Measurements from ENCODE around the gene OSBPL10. TPM values are rescaled to one million over a fixed set of nuclear protein-coding genes. Genes with fewer than 3 reads are reported as not detected.
"Not testable (repeated sequence)": the region's sequence is repeated elsewhere in the genome, so short reads cannot be mapped to it uniquely, and the experiment has no call there.

OSBPL10 gene
- total RNA-seq, 1 donor from 2014 or later = 52.7 TPM

GRCh38 chr3:31999907-32000439, 18.9 kb upstream of the OSBPL10 start:
- H2AFZ ChIP-seq (ENCODE audit: low read depth, low read length) = no peak overlapping the region
- no peak overlapping the region for H3K27ac Mint-ChIP-seq (ENCODE audit: unreplicated experiment)
- no peak for FAIRE-seq

DNA sequence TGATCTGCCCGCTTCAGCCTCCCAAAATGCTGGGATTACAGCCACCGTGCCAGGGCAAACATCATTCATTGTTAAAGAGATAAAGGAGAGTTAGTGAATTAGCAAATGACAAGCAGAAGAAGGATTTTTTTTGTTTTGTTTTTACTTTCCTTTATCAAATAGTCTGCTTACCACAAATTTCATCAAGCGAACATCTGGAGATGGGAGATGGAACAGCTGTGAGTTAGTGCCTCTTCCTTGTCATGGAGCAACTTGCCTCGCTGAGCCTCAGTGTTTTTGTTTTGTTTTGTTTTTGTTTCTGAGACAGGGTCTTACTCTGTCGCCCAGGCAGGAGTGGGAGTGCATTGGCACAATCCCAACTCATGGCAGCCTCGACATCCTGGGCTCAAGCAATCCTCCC, 16.4 kb upstream of the OSBPL10 start:
- H3K27me3 Mint-ChIP-seq (ENCODE audit: low read depth, unreplicated experiment) = no peaks in the 10 kb centered on the region
- Histone ChIP-seq H3K27ac (ENCODE audit: low read depth, low read length) (no peak overlapping the region), H4K20me1 (ENCODE audit: insufficient read depth, low read length) (no peaks in the 10 kb centered on the region), H3K36me3 (ENCODE audit: insufficient read depth, low read length) (no peaks in the 10 kb centered on the region), H2AFZ (ENCODE audit: low read depth, low read length) (no peak overlapping the region), H3K79me2 (ENCODE audit: insufficient read depth, low read length) (no peaks in the 10 kb centered on the region), H3K4me1 (ENCODE audit: insufficient read depth, low read length) (peaks cover 7% of the 10 kb centered on the region), H3K4me2 (ENCODE audit: low read length) (no peak overlapping the region), H3K9me3 (ENCODE audit: insufficient read depth, low read depth, low read length) (peaks cover 1% of the 10 kb centered on the region), H3K9ac (ENCODE audit: low read length) (no peak overlapping the region), H3K27me3 (ENCODE audit: insufficient read depth, low read length) (no peaks in the 10 kb centered on the region), H3K4me3 (ENCODE audit: insufficient read depth, low read depth, low read length) (no peak overlapping the region)
- H3K36me3 Mint-ChIP-seq (ENCODE audit: low read depth, unreplicated experiment) = peaks cover 15% of the 10 kb centered on the region
- H3K9me3 Mint-ChIP-seq (ENCODE audit: unreplicated experiment) = peaks cover 27% of the 10 kb centered on the region
- H3K4me1 Mint-ChIP-seq (ENCODE audit: low read depth, unreplicated experiment) = peaks cover 6% of the 10 kb centered on the region
- H3K27ac Mint-ChIP-seq (ENCODE audit: unreplicated experiment) = no peak overlapping the region
- TF ChIP-seq EZH2 (IDR thresholded peaks at IDR 0.05; ENCODE audit: insufficient read depth, low read length) = no peak
- no peak for TF ChIP-seq CTCF (IDR thresholded peaks at IDR 0.05; ENCODE audit: insufficient read depth, low read depth, low read length)
- no peak for FAIRE-seq
- DNase-seq (ENCODE audit: low read depth) = no peak
- no peak overlapping the region for H3K4me3 Mint-ChIP-seq (ENCODE audit: unreplicated experiment)

More at GRCh38 chr3:31999907-32000439, 18.9 kb upstream of the OSBPL10 start:
- peaks cover 16% of the 10 kb centered on the region for H3K4me1 Mint-ChIP-seq (ENCODE audit: low read depth, unreplicated experiment)
- no peak for TF ChIP-seq EZH2 (IDR thresholded peaks at IDR 0.05; ENCODE audit: insufficient read depth, low read length)
- no peak for TF ChIP-seq CTCF (IDR thresholded peaks at IDR 0.05; ENCODE audit: insufficient read depth, low read depth, low read length)
- Histone ChIP-seq H3K27me3 (ENCODE audit: insufficient read depth, low read length) (peaks cover 2% of the 10 kb centered on the region), H3K4me2 (ENCODE audit: low read length) (no peak overlapping the region), H3K9ac (ENCODE audit: low read length) (no peak overlapping the region), H3K79me2 (ENCODE audit: insufficient read depth, low read length) (no peaks in the 10 kb centered on the region), H3K4me3 (ENCODE audit: insufficient read depth, low read depth, low read length) (no peak overlapping the region), H4K20me1 (ENCODE audit: insufficient read depth, low read length) (no peaks in the 10 kb centered on the region), H3K36me3 (ENCODE audit: insufficient read depth, low read length) (no peaks in the 10 kb centered on the region), H3K4me1 (ENCODE audit: insufficient read depth, low read length) (peaks cover 16% of the 10 kb centered on the region), H3K9me3 (ENCODE audit: insufficient read depth, low read depth, low read length) (no peaks in the 10 kb centered on the region), H3K27ac (ENCODE audit: low read depth, low read length) (no peak overlapping the region)
- peaks cover 15% of the 10 kb centered on the region for H3K9me3 Mint-ChIP-seq (ENCODE audit: unreplicated experiment)
- H3K36me3 Mint-ChIP-seq (ENCODE audit: low read depth, unreplicated experiment) = peaks cover 8% of the 10 kb centered on the region
- no peak overlapping the region for H3K4me3 Mint-ChIP-seq (ENCODE audit: unreplicated experiment)
- no peaks in the 10 kb centered on the region for H3K27me3 Mint-ChIP-seq (ENCODE audit: low read depth, unreplicated experiment)
- no peak for DNase-seq (ENCODE audit: low read depth)

DNA sequence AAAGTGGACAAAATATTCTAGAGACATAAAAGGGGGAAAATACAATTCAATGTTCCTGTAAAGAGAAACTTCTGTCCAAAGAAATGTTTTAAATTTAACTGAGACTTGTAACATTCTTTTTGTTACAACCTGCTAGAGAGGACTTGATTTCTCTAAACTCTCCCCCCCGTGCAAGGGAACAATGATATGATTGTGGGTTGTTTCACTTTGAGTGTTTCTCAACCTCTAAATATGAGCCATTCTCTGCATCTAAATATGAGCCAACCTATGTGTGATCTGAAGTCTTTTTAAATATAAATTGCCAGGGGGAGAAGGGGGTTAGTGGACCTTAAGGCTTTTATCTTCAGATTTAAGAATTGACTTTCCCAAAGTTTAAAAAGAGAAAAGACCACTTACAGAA, 15.1 kb upstream of the OSBPL10 start:
- H3K9me3 ChIP-seq (ENCODE audit: insufficient read depth, low read depth, low read length) = peaks cover 5% of the 10 kb centered on the region
- no peaks in the 10 kb centered on the region for H3K27me3 ChIP-seq (ENCODE audit: insufficient read depth, low read length)
- no peaks in the 10 kb centered on the region for H3K4me1 ChIP-seq (ENCODE audit: insufficient read depth, low read length)
- TF ChIP-seq EZH2 (IDR thresholded peaks at IDR 0.05; ENCODE audit: insufficient read depth, low read length) = no peak
- no peak for TF ChIP-seq CTCF (IDR thresholded peaks at IDR 0.05; ENCODE audit: insufficient read depth, low read depth, low read length)
- DNase-seq (ENCODE audit: low read depth) (no peak), FAIRE-seq (no peak)
- peaks cover 1% of the 10 kb centered on the region for H3K4me1 Mint-ChIP-seq (ENCODE audit: low read depth, unreplicated experiment)
- no peak overlapping the region for H3K27ac ChIP-seq (ENCODE audit: low read depth, low read length)
- H3K27ac Mint-ChIP-seq (ENCODE audit: unreplicated experiment) = no peak overlapping the region
- H3K4me2 ChIP-seq (ENCODE audit: low read length) = no peak overlapping the region
- no peak overlapping the region for H3K4me3 ChIP-seq (ENCODE audit: insufficient read depth, low read depth, low read length)
- no peaks in the 10 kb centered on the region for H4K20me1 ChIP-seq (ENCODE audit: insufficient read depth, low read length)
- H3K27me3 Mint-ChIP-seq (ENCODE audit: low read depth, unreplicated experiment) = no peaks in the 10 kb centered on the region
- H3K9me3 Mint-ChIP-seq (ENCODE audit: unreplicated experiment) = peaks cover 33% of the 10 kb centered on the region
- H3K9ac ChIP-seq (ENCODE audit: low read length) = no peak overlapping the region
- H3K79me2 ChIP-seq (ENCODE audit: insufficient read depth, low read length) = no peaks in the 10 kb centered on the region
- H3K4me3 Mint-ChIP-seq (ENCODE audit: unreplicated experiment) = no peak overlapping the region
- no peaks in the 10 kb centered on the region for H3K36me3 ChIP-seq (ENCODE audit: insufficient read depth, low read length)
- no peak overlapping the region for H2AFZ ChIP-seq (ENCODE audit: low read depth, low read length)
- peaks cover 15% of the 10 kb centered on the region for H3K36me3 Mint-ChIP-seq (ENCODE audit: low read depth, unreplicated experiment)

- H3K36me3 Mint-ChIP-seq (ENCODE audit: low read depth, unreplicated experiment); DNase-seq (ENCODE audit: low read depth); H3K4me2 ChIP-seq (ENCODE audit: low read length); H2AFZ ChIP-seq (ENCODE audit: low read depth, low read length); H3K27ac ChIP-seq (ENCODE audit: low read depth, low read length); H3K4me1 ChIP-seq (ENCODE audit: insufficient read depth, low read length); FAIRE-seq; H3K4me1 Mint-ChIP-seq (ENCODE audit: low read depth, unreplicated experiment); H3K27ac Mint-ChIP-seq (ENCODE audit: unreplicated experiment); H3K79me2 ChIP-seq (ENCODE audit: insufficient read depth, low read length); H3K9ac ChIP-seq (ENCODE audit: low read length); H3K4me3 ChIP-seq (ENCODE audit: insufficient read depth, low read depth, low read length); H4K20me1 ChIP-seq (ENCODE audit: insufficient read depth, low read length); H3K27me3 Mint-ChIP-seq (ENCODE audit: low read depth, unreplicated experiment); H3K36me3 ChIP-seq (ENCODE audit: insufficient read depth, low read length); H3K4me3 Mint-ChIP-seq (ENCODE audit: unreplicated experiment); H3K27me3 ChIP-seq (ENCODE audit: insufficient read depth, low read length): not testable (repeated sequence)
- peaks cover 14% of the 10 kb centered on the region for H3K9me3 ChIP-seq (ENCODE audit: insufficient read depth, low read depth, low read length)
- peaks cover 29% of the 10 kb centered on the region for H3K9me3 Mint-ChIP-seq (ENCODE audit: unreplicated experiment)
Observed at GRCh38 chr3:31995026-31995425, 14.0 kb upstream of the OSBPL10 start.

Measured in astrocyte (in vitro differentiated cells and primary cell).